ENCODE measurements around the gene ECD.

Gene ECD

GRCh38 chr10:73186266-73186665, 18.5 kb upstream of the ECD start:
- Histone ChIP-seq H3K4me1 (ENCODE audit: control insufficient read depth, insufficient read depth, low read length, poor library complexity, severe bottlenecking) (no peaks in the 10 kb centered on the region), H3K27ac (ENCODE audit: insufficient read depth, low read length, poor library complexity, severe bottlenecking) (no peak overlapping the region), H3K27me3 (replicated peaks; ENCODE audit: control insufficient read depth, insufficient read depth, low read length, poor library complexity, severe bottlenecking) (no peaks in the 10 kb centered on the region), H3K4me3 (ENCODE audit: insufficient read depth, low read depth, low read length, poor library complexity, severe bottlenecking) (no peak overlapping the region), H3K36me3 (ENCODE audit: control insufficient read depth, insufficient read depth, low read length) (no peaks in the 10 kb centered on the region), H3K9me3 (ENCODE audit: control insufficient read depth, low read length) (no peaks in the 10 kb centered on the region)
- no peak for DNase-seq

- no peaks in the 10 kb centered on the region for H3K27me3 ChIP-seq (replicated peaks; ENCODE audit: control insufficient read depth, insufficient read depth, low read length, poor library complexity, severe bottlenecking)
- H3K36me3 ChIP-seq (ENCODE audit: control insufficient read depth, insufficient read depth, low read length) = peaks cover 10% of the 10 kb centered on the region
- no peaks in the 10 kb centered on the region for H3K9me3 ChIP-seq (ENCODE audit: control insufficient read depth, low read length)
- no peak overlapping the region for H3K4me3 ChIP-seq (ENCODE audit: insufficient read depth, low read depth, low read length, poor library complexity, severe bottlenecking)
- H3K4me1 ChIP-seq (ENCODE audit: control insufficient read depth, insufficient read depth, low read length, poor library complexity, severe bottlenecking) = no peaks in the 10 kb centered on the region
- no peak overlapping the region for H3K27ac ChIP-seq (ENCODE audit: insufficient read depth, low read length, poor library complexity, severe bottlenecking)
- no peak for DNase-seq
Observed at GRCh38 chr10:73183667-73184281, 16.0 kb upstream of the ECD start.

GRCh38 chr10:73182568-73182967, 14.8 kb upstream of the ECD start:
- DNase-seq = no peak
- H3K4me3 ChIP-seq (ENCODE audit: insufficient read depth, low read depth, low read length, poor library complexity, severe bottlenecking) = no peak overlapping the region
- H3K36me3 ChIP-seq (ENCODE audit: control insufficient read depth, insufficient read depth, low read length) = peaks cover 14% of the 10 kb centered on the region
- no peaks in the 10 kb centered on the region for H3K9me3 ChIP-seq (ENCODE audit: control insufficient read depth, low read length)
- no peaks in the 10 kb centered on the region for H3K27me3 ChIP-seq (replicated peaks; ENCODE audit: control insufficient read depth, insufficient read depth, low read length, poor library complexity, severe bottlenecking)
- H3K4me1 ChIP-seq (ENCODE audit: control insufficient read depth, insufficient read depth, low read length, poor library complexity, severe bottlenecking) = no peaks in the 10 kb centered on the region
- H3K27ac ChIP-seq (ENCODE audit: insufficient read depth, low read length, poor library complexity, severe bottlenecking) = no peak overlapping the region

GRCh38 chr10:73174148-73174925, 6.5 kb upstream of the ECD start:
- H3K27ac ChIP-seq (ENCODE audit: insufficient read depth, low read length, poor library complexity, severe bottlenecking) = no peak overlapping the region
- no peaks in the 10 kb centered on the region for H3K4me1 ChIP-seq (ENCODE audit: control insufficient read depth, insufficient read depth, low read length, poor library complexity, severe bottlenecking)
- H3K9me3 ChIP-seq (ENCODE audit: control insufficient read depth, low read length) = no peaks in the 10 kb centered on the region
- no peaks in the 10 kb centered on the region for H3K27me3 ChIP-seq (replicated peaks; ENCODE audit: control insufficient read depth, insufficient read depth, low read length, poor library complexity, severe bottlenecking)
- no peak for DNase-seq
- H3K36me3 ChIP-seq (ENCODE audit: control insufficient read depth, insufficient read depth, low read length) = peaks cover 9% of the 10 kb centered on the region
- no peak overlapping the region for H3K4me3 ChIP-seq (ENCODE audit: insufficient read depth, low read depth, low read length, poor library complexity, severe bottlenecking)

GRCh38 chr10:73172867-73173266, 5.1 kb upstream of the ECD start:
- DNase-seq = no peak
- H3K27ac ChIP-seq (ENCODE audit: insufficient read depth, low read length, poor library complexity, severe bottlenecking) = no peak overlapping the region
- peaks cover 6% of the 10 kb centered on the region for H3K36me3 ChIP-seq (ENCODE audit: control insufficient read depth, insufficient read depth, low read length)
- no peak overlapping the region for H3K4me3 ChIP-seq (ENCODE audit: insufficient read depth, low read depth, low read length, poor library complexity, severe bottlenecking)
- peaks cover 7% of the 10 kb centered on the region for H3K4me1 ChIP-seq (ENCODE audit: control insufficient read depth, insufficient read depth, low read length, poor library complexity, severe bottlenecking)
- H3K9me3 ChIP-seq (ENCODE audit: control insufficient read depth, low read length) = no peaks in the 10 kb centered on the region
- no peaks in the 10 kb centered on the region for H3K27me3 ChIP-seq (replicated peaks; ENCODE audit: control insufficient read depth, insufficient read depth, low read length, poor library complexity, severe bottlenecking)

GRCh38 chr10:73169320-73169719, 1.5 kb upstream of the ECD start:
- H3K4me3 ChIP-seq (ENCODE audit: insufficient read depth, low read depth, low read length, poor library complexity, severe bottlenecking) = no peak overlapping the region
- peaks cover 19% of the 10 kb centered on the region for H3K4me1 ChIP-seq (ENCODE audit: control insufficient read depth, insufficient read depth, low read length, poor library complexity, severe bottlenecking)
- no peaks in the 10 kb centered on the region for H3K36me3 ChIP-seq (ENCODE audit: control insufficient read depth, insufficient read depth, low read length)
- no peak overlapping the region for H3K27ac ChIP-seq (ENCODE audit: insufficient read depth, low read length, poor library complexity, severe bottlenecking)
- no peaks in the 10 kb centered on the region for H3K9me3 ChIP-seq (ENCODE audit: control insufficient read depth, low read length)
- no peaks in the 10 kb centered on the region for H3K27me3 ChIP-seq (replicated peaks; ENCODE audit: control insufficient read depth, insufficient read depth, low read length, poor library complexity, severe bottlenecking)
- DNase-seq = no peak

GRCh38 chr10:73168465-73168803, 626 bp upstream of the ECD start:
- peaks cover 19% of the 10 kb centered on the region for H3K4me1 ChIP-seq (ENCODE audit: control insufficient read depth, insufficient read depth, low read length, poor library complexity, severe bottlenecking)
- no peaks in the 10 kb centered on the region for H3K27me3 ChIP-seq (replicated peaks; ENCODE audit: control insufficient read depth, insufficient read depth, low read length, poor library complexity, severe bottlenecking)
- peak overlapping the region; percentile 96 for H3K27ac ChIP-seq (ENCODE audit: insufficient read depth, low read length, poor library complexity, severe bottlenecking)
- H3K4me3 ChIP-seq (ENCODE audit: insufficient read depth, low read depth, low read length, poor library complexity, severe bottlenecking) = peak overlapping the region; percentile 92
- H3K9me3 ChIP-seq (ENCODE audit: control insufficient read depth, low read length) = no peaks in the 10 kb centered on the region
- DNase-seq = no peak
- no peaks in the 10 kb centered on the region for H3K36me3 ChIP-seq (ENCODE audit: control insufficient read depth, insufficient read depth, low read length)

- Histone ChIP-seq H3K4me3 (ENCODE audit: insufficient read depth, low read depth, low read length, poor library complexity, severe bottlenecking) (peak overlapping the region; percentile 92), H3K9me3 (ENCODE audit: control insufficient read depth, low read length) (no peaks in the 10 kb centered on the region), H3K36me3 (ENCODE audit: control insufficient read depth, insufficient read depth, low read length) (peaks cover 4% of the 10 kb centered on the region), H3K27ac (ENCODE audit: insufficient read depth, low read length, poor library complexity, severe bottlenecking) (peak overlapping the region; percentile 96), H3K4me1 (ENCODE audit: control insufficient read depth, insufficient read depth, low read length, poor library complexity, severe bottlenecking) (peaks cover 19% of the 10 kb centered on the region), H3K27me3 (replicated peaks; ENCODE audit: control insufficient read depth, insufficient read depth, low read length, poor library complexity, severe bottlenecking) (no peaks in the 10 kb centered on the region)
- DNase-seq = peak in 1 of 3 donors; percentile 5
Observed at GRCh38 chr10:73167458-73167782, 388 bp downstream of the ECD start.

- Histone ChIP-seq H3K36me3 (ENCODE audit: control insufficient read depth, insufficient read depth, low read length) (peaks cover 8% of the 10 kb centered on the region), H3K4me1 (ENCODE audit: control insufficient read depth, insufficient read depth, low read length, poor library complexity, severe bottlenecking) (peaks cover 19% of the 10 kb centered on the region)
Observed at GRCh38 chr10:73166972-73167371, 836 bp downstream of the ECD start.

GRCh38 chr10:73163096-73163495, 4.7 kb downstream of the ECD start:
- Histone ChIP-seq H3K4me3 (ENCODE audit: insufficient read depth, low read depth, low read length, poor library complexity, severe bottlenecking) (no peak overlapping the region), H3K4me1 (ENCODE audit: control insufficient read depth, insufficient read depth, low read length, poor library complexity, severe bottlenecking) (peaks cover 11% of the 10 kb centered on the region), H3K36me3 (ENCODE audit: control insufficient read depth, insufficient read depth, low read length) (peaks cover 12% of the 10 kb centered on the region), H3K9me3 (ENCODE audit: control insufficient read depth, low read length) (no peaks in the 10 kb centered on the region), H3K27me3 (replicated peaks; ENCODE audit: control insufficient read depth, insufficient read depth, low read length, poor library complexity, severe bottlenecking) (no peaks in the 10 kb centered on the region), H3K27ac (ENCODE audit: insufficient read depth, low read length, poor library complexity, severe bottlenecking) (no peak overlapping the region)
- no peak for DNase-seq

More at GRCh38 chr10:73166972-73167371, 836 bp downstream of the ECD start:
- Histone ChIP-seq H3K4me3 (ENCODE audit: insufficient read depth, low read depth, low read length, poor library complexity, severe bottlenecking) (peak overlapping the region; percentile 92), H3K9me3 (ENCODE audit: control insufficient read depth, low read length) (no peaks in the 10 kb centered on the region), H3K27me3 (replicated peaks; ENCODE audit: control insufficient read depth, insufficient read depth, low read length, poor library complexity, severe bottlenecking) (no peaks in the 10 kb centered on the region), H3K27ac (ENCODE audit: insufficient read depth, low read length, poor library complexity, severe bottlenecking) (peak overlapping the region; percentile 96)
- no peak for DNase-seq

Data from effector memory CD4-positive, alpha-beta T cell (primary cell).